Activated CD8-positive, alpha-beta T cell treated with anti-CD3 and anti-CD28 coated beads for 36 hours (primary cell): ENCODE measurements around the gene GPR68. TPM values are rescaled to one million over a fixed set of nuclear protein-coding genes. Genes with fewer than 3 reads are reported as not detected.

ENCODE experiments used
- ATAC-seq: fragments of 200-7000 bp; cut with Tn5 transposase; one replicate; pipeline ENCODE4 v1.10.0; 2021; ENCODE audit warnings: mild to moderate bottlenecking, moderate library complexity
- CTCF ChIA-PET: fragments of 350-600 bp; sonication (Branson Sonifier 250); formaldehyde crosslinking; loops from one replicate; lab custom pipeline; 2021; ENCODE audit warnings: antibody characterized with exemption; lab: Charles Lee
- POLR2A ChIA-PET: fragments of 350-600 bp; sonication (Branson Sonifier 250); formaldehyde crosslinking; loops from one replicate; lab custom pipeline; 2021; ENCODE audit warnings: antibody characterized with exemption; lab: Charles Lee
- DNase-seq: peaks from one replicate; pipeline ENCODE4 v3.0.0-alpha.2; 2020
- H3K27ac Mint-ChIP-seq: one replicate; pipeline ENCODE4 v1.8.0; 2021; ENCODE audit warnings: mild to moderate bottlenecking, mixed read lengths
- H3K27me3 Mint-ChIP-seq: one replicate; pipeline ENCODE4 v1.8.0; 2021; ENCODE audit warnings: mixed read lengths
- H3K36me3 Mint-ChIP-seq: one replicate; pipeline ENCODE4 v1.8.0; 2021; ENCODE audit warnings: low read depth, mixed read lengths
- H3K4me1 Mint-ChIP-seq: one replicate; pipeline ENCODE4 v1.8.0; 2021; ENCODE audit warnings: low read depth, mixed read lengths
- H3K4me3 Mint-ChIP-seq: one replicate; pipeline ENCODE4 v1.8.0; 2021; ENCODE audit warnings: mild to moderate bottlenecking, moderate library complexity, mixed read lengths
- H3K9me3 Mint-ChIP-seq: one replicate; pipeline ENCODE4 v1.8.0; 2021; ENCODE audit warnings: mixed read lengths
- CTCF ChIP-seq: fragments of 200-600 bp; IDR thresholded peaks from one replicate; pipeline ENCODE4 v1.8.0; 2022; ENCODE audit warnings: antibody characterized with exemption, mild to moderate bottlenecking
- intact Hi-C: fragments of 100-400 bp; cut with micrococcal nuclease; formaldehyde crosslinking; loops from one replicate; pipeline ENCODE4 v1.10.0; 2022
- total RNA-seq, 2 experiments: library from RNA; stranded (reverse); gene quantifications; one replicate each; pipeline ENCODE4 v1.2.3, GENCODE V29; 2021

The GPR68 gene
- total RNA-seq, 2 experiments from 2014 or later: 11.9 to 14.0 TPM

GRCh38 chr14:91264151-91265150 lies 19.9 kb upstream of the GPR68 start:
- no peak for TF ChIP-seq CTCF
- Mint-ChIP-seq H3K4me3 (peak overlapping the region; percentile 54), H3K9me3 (peaks cover 3% of the 10 kb centered on the region), H3K36me3 (peaks cover 6% of the 10 kb centered on the region), H3K4me1 (peaks cover 51% of the 10 kb centered on the region), H3K27ac (peak overlapping the region; percentile 63), H3K27me3 (no peaks in the 10 kb centered on the region)
- intact Hi-C loops: loop anchor here (5.0 kb wide), 1 partner anchor 37 kb away; no protein-coding TSS in a partner anchor
- peak; percentile 32 for ATAC-seq
- CTCF ChIA-PET: interaction anchor here (1.1 to 2.5 kb wide), 4 partner anchors 9 to 163 kb away, joined by 3 to 12 read pairs (median 8); no protein-coding TSS in a partner anchor
- peak; percentile 32 for DNase-seq
- POLR2A ChIA-PET: interaction anchor here (0.8 to 1.9 kb wide), 11 partner anchors 9 to 88 kb away, joined by 3 to 11 read pairs (median 5); no protein-coding TSS in a partner anchor

- intact Hi-C loops: loop anchor here (5.0 kb wide), 1 partner anchor 36 kb away; no protein-coding TSS in a partner anchor
- Mint-ChIP-seq H3K27ac (no peak overlapping the region), H3K36me3 (peaks cover 3% of the 10 kb centered on the region), H3K27me3 (no peaks in the 10 kb centered on the region), H3K4me1 (peaks cover 51% of the 10 kb centered on the region), H3K9me3 (peaks cover 3% of the 10 kb centered on the region), H3K4me3 (peak overlapping the region; percentile 54)
- no peak for TF ChIP-seq CTCF
- ATAC-seq (no peak), DNase-seq (no peak)
- CTCF ChIA-PET: interaction anchor here (1.7 to 2.5 kb wide), 2 partner anchors 8 to 86 kb away, joined by 6 to 12 read pairs; no protein-coding TSS in a partner anchor
- POLR2A ChIA-PET: interaction anchor here (0.5 to 1.9 kb wide), 9 partner anchors 11 to 584 kb away, joined by 3 to 11 read pairs (median 6); no protein-coding TSS in a partner anchor
Observed at GRCh38 chr14:91263329-91263728, 18.8 kb upstream of the GPR68 start.

GRCh38 chr14:91261986-91262549 lies 17.6 kb upstream of the GPR68 start:
- Mint-ChIP-seq H3K27ac (no peak overlapping the region), H3K4me3 (no peak overlapping the region), H3K27me3 (no peaks in the 10 kb centered on the region), H3K4me1 (peaks cover 53% of the 10 kb centered on the region), H3K36me3 (no peaks in the 10 kb centered on the region), H3K9me3 (peaks cover 3% of the 10 kb centered on the region)
- ATAC-seq (no peak), DNase-seq (no peak)
- intact Hi-C loops: loop anchor here (5.0 kb wide), 1 partner anchor 35 kb away; no protein-coding TSS in a partner anchor
- CTCF ChIA-PET: no interaction called here
- POLR2A ChIA-PET: interaction anchor here (0.6 to 2.4 kb wide), 5 partner anchors 10 to 86 kb away, joined by 3 to 14 read pairs (median 6); no protein-coding TSS in a partner anchor
- no peak for TF ChIP-seq CTCF

- Mint-ChIP-seq H3K36me3 (no peaks in the 10 kb centered on the region), H3K27ac (peak overlapping the region; percentile 81), H3K9me3 (peaks cover 3% of the 10 kb centered on the region), H3K27me3 (no peaks in the 10 kb centered on the region), H3K4me3 (no peak overlapping the region), H3K4me1 (peaks cover 56% of the 10 kb centered on the region)
- DNase-seq (peak; percentile 83), ATAC-seq (peak; percentile 85)
- ChIA-PET CTCF (interaction anchor here (0.8 to 1.0 kb wide), 2 partner anchors 17 to 84 kb away, joined by 4 to 5 read pairs; no protein-coding TSS in a partner anchor), POLR2A (interaction anchor here (1.0 to 10.7 kb wide), 5 partner anchors 9 to 32 kb away, joined by 4 to 103 read pairs (median 6); partner anchors contain the start of gene GPR68)
- TF ChIP-seq CTCF: no peak
- intact Hi-C loops: loop anchor here (5.0 kb wide), 1 partner anchor 34 kb away; no protein-coding TSS in a partner anchor
Observed at GRCh38 chr14:91261115-91261514, 16.6 kb upstream of the GPR68 start.
